SK-N-SH (cell line): ENCODE data around the gene NXPE3. TPM values are rescaled to one million over a fixed set of nuclear protein-coding genes. Genes with fewer than 3 reads are reported as not detected.

Experiments
- CTCF ChIA-PET: fragments of 300-600, 350-600 bp; formaldehyde crosslinking; extraction: SDS; loops from one replicate; lab custom pipeline; 2021; lab: Yijun Ruan, JAX
- POLR2A ChIA-PET: fragments of 350-600 bp; sonication (Branson Sonifier 250); formaldehyde crosslinking; extraction: SDS; loops from one replicate; lab custom pipeline; 2020; ENCODE audit warnings: antibody characterized with exemption, inconsistent platforms; lab: Yijun Ruan, JAX
- DNase-seq: peaks from one replicate; pipeline ENCODE4 v3.0.0; 2012
- H2AFZ ChIP-seq: fragments of 200-600 bp; sonication (generic); 2 replicates; pipeline ENCODE4 v1.8.1; 2016; ENCODE audit warnings: antibody characterized with exemption, mild to moderate bottlenecking, low read depth
- H3F3A ChIP-seq: fragments of 200-600 bp; sonication (generic); replicated peaks from 2 replicates; pipeline ENCODE3; 2016; ENCODE audit warnings: antibody characterized with exemption, mild to moderate bottlenecking; ENCODE audit not compliant: insufficient read depth
- H3K27ac ChIP-seq, 2 experiments: fragments of 200-500 bp in 1 of 2; fragments of 200-600 bp in 1 of 2; sonication (Bioruptor generic) in 1 of 2; sonication (generic), shearing (Covaris generic) in 1 of 2; 2 replicates each; pipeline versions ENCODE4 v1.5.1 to v1.6.1; 2014 to 2016; ENCODE audit warnings: low read depth in 2 of 2, inconsistent platforms in 1 of 2, low read length in 1 of 2, mild to moderate bottlenecking in 1 of 2, mixed read lengths in 1 of 2
- H3K27me3 ChIP-seq: fragments of 200-600 bp; sonication (generic), shearing (Covaris generic); 2 replicates; pipeline ENCODE4 v1.6.1; 2016; ENCODE audit warnings: mixed run types; ENCODE audit not compliant: insufficient read depth
- H3K36me3 ChIP-seq, 2 experiments: fragments of 200-500 bp in 1 of 2; fragments of 200-600 bp in 1 of 2; sonication (Bioruptor generic) in 1 of 2; sonication (generic) in 1 of 2; replicated peaks in 1 of 2; 2 replicates each; pipeline versions ENCODE3 to v1.5.1; 2014 to 2016; ENCODE audit warnings: low read length in 1 of 2, mild to moderate bottlenecking in 1 of 2; ENCODE audit not compliant: insufficient read depth in 2 of 2, control insufficient read depth in 1 of 2
- H3K4me1 ChIP-seq, 2 experiments: fragments of 200-500 bp in 1 of 2; fragments of 200-600 bp in 1 of 2; sonication (Bioruptor generic) in 1 of 2; sonication (generic), shearing (Covaris generic) in 1 of 2; 2 replicates each; pipeline versions ENCODE4 v1.5.1 to v1.6.1; 2014 to 2016; ENCODE audit warnings: low read depth in 1 of 2, low read length in 1 of 2, mixed run types in 1 of 2; ENCODE audit not compliant: insufficient read depth in 2 of 2, control insufficient read depth in 1 of 2
- H3K4me2 ChIP-seq: fragments of 200-600 bp; sonication (generic), shearing (Covaris generic); 2 replicates; pipeline ENCODE4 v1.6.1; 2017; ENCODE audit warnings: mixed run types
- H3K4me3 ChIP-seq, 2 experiments: fragments of 200-500 bp in 1 of 2; fragments of 200-600 bp in 1 of 2; sonication (Bioruptor generic) in 1 of 2; sonication (generic), shearing (Covaris generic) in 1 of 2; 2 replicates each; pipeline versions ENCODE4 v1.5.1 to v1.8.1; 2014 to 2016; ENCODE audit warnings: low read depth in 2 of 2, inconsistent platforms in 1 of 2, low read length in 1 of 2, mild to moderate bottlenecking in 1 of 2, mixed read lengths in 1 of 2, moderate library complexity in 1 of 2
- H3K79me2 ChIP-seq: fragments of 200-600 bp; sonication (generic); 2 replicates; pipeline ENCODE4 v1.8.1; 2017; ENCODE audit warnings: mild to moderate bottlenecking; ENCODE audit not compliant: insufficient read depth
- H3K9ac ChIP-seq: fragments of 200-600 bp; sonication (generic); 2 replicates; pipeline ENCODE4 v1.6.1; 2017; ENCODE audit warnings: mixed run types
- H3K9me2 ChIP-seq: fragments of 200-600 bp; sonication (generic); 2 replicates; pipeline ENCODE4 v1.6.1; 2017; ENCODE audit warnings: mixed run types
- H3K9me3 ChIP-seq: fragments of 200-600 bp; sonication (generic); 2 replicates; pipeline ENCODE4 v1.6.1; 2017; ENCODE audit warnings: mixed run types, mild to moderate bottlenecking, moderate library complexity
- H4K20me1 ChIP-seq: fragments of 200-600 bp; sonication (generic); 2 replicates; pipeline ENCODE4 v1.6.1; 2017; ENCODE audit warnings: mild to moderate bottlenecking, mixed run types; ENCODE audit not compliant: insufficient read depth
- CHD2 ChIP-seq: fragments of 150-350 bp; IDR thresholded peaks from 2 replicates; pipeline ENCODE4 v1.6.1; 2018; ENCODE audit warnings: low read length; ENCODE audit not compliant: partially characterized antibody
- ELF1 ChIP-seq: IDR thresholded peaks from 2 replicates; pipeline ENCODE4 v1.4.0; 2012
- FOSL2 ChIP-seq: IDR thresholded peaks from 2 replicates; pipeline ENCODE4 v1.4.0; 2012; ENCODE audit warnings: low read depth, mild to moderate bottlenecking, moderate library complexity, borderline replicate concordance
- FOXM1 ChIP-seq: IDR thresholded peaks from 2 replicates; pipeline ENCODE4 v1.4.0; 2012; ENCODE audit warnings: low read depth, mild to moderate bottlenecking
- GABPA ChIP-seq: IDR thresholded peaks from 2 replicates; pipeline ENCODE4 v1.4.0; 2012; ENCODE audit warnings: low read depth, mild to moderate bottlenecking
- GATA2 ChIP-seq: sonication (generic); formaldehyde crosslinking; IDR thresholded peaks from 2 replicates; pipeline ENCODE4 v1.5.0; 2020; ENCODE audit warnings: mild to moderate bottlenecking, missing genetic modification reagents
- MEF2A ChIP-seq: IDR thresholded peaks from 2 replicates; pipeline ENCODE4 v1.4.0; 2012; ENCODE audit warnings: low read depth, borderline replicate concordance
- MXI1 ChIP-seq: IDR thresholded peaks from 2 replicates; pipeline ENCODE4 v1.6.1; 2012; ENCODE audit warnings: mild to moderate bottlenecking, low read depth, low read length, improper control_type of control experiment
- NFIC ChIP-seq: IDR thresholded peaks from 2 replicates; pipeline ENCODE4 v1.4.0; 2012; ENCODE audit warnings: borderline replicate concordance
- POLR2AphosphoS5 ChIP-seq: IDR thresholded peaks from 2 replicates; pipeline ENCODE4 v1.6.1; 2012; ENCODE audit warnings: low read depth, low read length
- RAD21 ChIP-seq: IDR thresholded peaks from 2 replicates; pipeline ENCODE4 v1.6.1; 2012; ENCODE audit warnings: mild to moderate bottlenecking, low read length
- RCOR1 ChIP-seq: fragments of 150-350 bp; IDR thresholded peaks from 2 replicates; pipeline ENCODE4 v1.6.1; 2017; ENCODE audit warnings: antibody characterized with exemption, low read length
- SIN3A ChIP-seq: IDR thresholded peaks from 2 replicates; pipeline ENCODE4 v1.6.1; 2012; ENCODE audit warnings: low read depth, mild to moderate bottlenecking, low read length, moderate library complexity, borderline replicate concordance
- SMC3 ChIP-seq: IDR thresholded peaks from 2 replicates; pipeline ENCODE4 v1.6.1; 2012; ENCODE audit warnings: low read depth, low read length, improper control_type of control experiment
- TAF1 ChIP-seq: IDR thresholded peaks from 2 replicates; pipeline ENCODE4 v1.6.1; 2012; ENCODE audit warnings: low read depth, mild to moderate bottlenecking, low read length, moderate library complexity, borderline replicate concordance
- TCF12 ChIP-seq: IDR thresholded peaks from 2 replicates; pipeline ENCODE4 v1.4.0; 2012
- USF1 ChIP-seq: IDR thresholded peaks from 2 replicates; pipeline ENCODE4 v1.4.0; 2012; ENCODE audit warnings: low read depth, borderline replicate concordance
- WGBS: methylation state at CpG from one replicate; pipeline ENCODE4 v1.1.6; 2017; ENCODE audit warnings: low lambda C conversion rate; 5-methylcytosine and 5-hydroxymethylcytosine counted together
- polyA plus RNA-seq, 3 experiments: library from polyadenylated mRNA; depleted of rRNA; stranded (reverse); fragments of >200 nt; gene quantifications; 2 replicates each; pipeline ENCODE4 v1.2.3, GENCODE V29; 2012
- TF ChIP-seq, protein P1 (sequence below): IDR thresholded peaks from 2 replicates; pipeline ENCODE4 v1.4.0; 2012; ENCODE audit warnings: low read depth

The NXPE3 gene
- polyA plus RNA-seq, 1 of the 3 experiments (the other 2 are of a cell fraction): 21.3 TPM

GRCh38 chr3:101801174-101801573 lies 22.2 kb downstream of the NXPE3 start:
- H3K9me2 ChIP-seq: no peaks in the 10 kb centered on the region
- H3K4me3 ChIP-seq: no peak overlapping the region
- H3F3A ChIP-seq: no peaks in the 10 kb centered on the region
- H3K36me3 ChIP-seq: peaks cover 34 to 37% of the 10 kb centered on the region in 2 experiments
- no peaks in the 10 kb centered on the region for H3K9me3 ChIP-seq
- ChIA-PET POLR2A (no interaction called here), CTCF (interaction anchor here (0.7 to 14.2 kb wide), 4 partner anchors 20 to 429 kb away, joined by 3 to 165 read pairs (median 28); no protein-coding TSS in a partner anchor)
- H4K20me1 ChIP-seq: no peaks in the 10 kb centered on the region
- peaks cover 11% of the 10 kb centered on the region for H3K79me2 ChIP-seq
- no peak overlapping the region for H3K27ac ChIP-seq
- H3K9ac ChIP-seq: no peak overlapping the region
- WGBS: 100% methylated on average over 4 of the region's 4 CpGs
- no peak for DNase-seq
- H3K27me3 ChIP-seq: no peaks in the 10 kb centered on the region
- no peaks in the 10 kb centered on the region for H3K4me1 ChIP-seq
- no peak overlapping the region for H2AFZ ChIP-seq
- H3K4me2 ChIP-seq: no peak overlapping the region
- no peak for TF ChIP-seq GATA2 (CRISPR knock-in tag)
- no peak for TF ChIP-seq RAD21
- TF ChIP-seq ELF1: no peak

- Histone ChIP-seq H3K9me3 (no peaks in the 10 kb centered on the region), H3K27ac (no peak overlapping the region), H3K36me3 (peaks cover 33% of the 10 kb centered on the region in 2 experiments), H3F3A (no peaks in the 10 kb centered on the region), H3K4me1 (no peaks in the 10 kb centered on the region), H3K79me2 (peaks cover 10% of the 10 kb centered on the region), H3K27me3 (no peaks in the 10 kb centered on the region), H3K4me3 (no peak overlapping the region), H3K4me2 (no peak overlapping the region), H3K9ac (no peak overlapping the region), H3K9me2 (no peaks in the 10 kb centered on the region), H2AFZ (no peak overlapping the region), H4K20me1 (no peaks in the 10 kb centered on the region)
- WGBS: 90% methylated on average over 2 of the region's 2 CpGs
- POLR2A ChIA-PET: no interaction called here
- no peak for DNase-seq
- CTCF ChIA-PET: interaction anchor here (0.6 to 14.2 kb wide), 13 partner anchors 10 to 432 kb away, joined by 3 to 165 read pairs (median 14); no protein-coding TSS in a partner anchor
- TF ChIP-seq GABPA: no peak
- TF ChIP-seq MEF2A: no peak
- TF ChIP-seq TCF12: no peak
- no peak for TF ChIP-seq FOXM1
- TF ChIP-seq TAF1: no peak
- no peak for TF ChIP-seq FOSL2
- TF ChIP-seq, protein P1, sequence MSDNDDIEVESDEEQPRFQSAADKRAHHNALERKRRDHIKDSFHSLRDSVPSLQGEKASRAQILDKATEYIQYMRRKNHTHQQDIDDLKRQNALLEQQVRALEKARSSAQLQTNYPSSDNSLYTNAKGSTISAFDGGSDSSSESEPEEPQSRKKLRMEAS: no peak
- TF ChIP-seq CHD2: no peak
- no peak for TF ChIP-seq SIN3A
- no peak for TF ChIP-seq ELF1
- no peak for TF ChIP-seq SMC3
- no peak for TF ChIP-seq MXI1
- TF ChIP-seq RCOR1: no peak
- no peak for TF ChIP-seq NFIC
- no peak for TF ChIP-seq USF1
- no peak for TF ChIP-seq POLR2AphosphoS5
Observed at GRCh38 chr3:101802179-101802578, 23.2 kb downstream of the NXPE3 start.
